DND-41 (cell line): ENCODE data around the gene LTBP1.

Experiments
- EZH2 ChIP-seq: IDR thresholded peaks from 3 replicates; pipeline ENCODE4 v1.6.1; 2012; ENCODE audit warnings: borderline replicate concordance, low read depth, mild to moderate bottlenecking, moderate library complexity, low read length, inconsistent platforms; ENCODE audit not compliant: severe bottlenecking
- TF ChIP-seq, protein P1 (sequence below): IDR thresholded peaks from 2 replicates; pipeline ENCODE4 v1.5.1; 2012; ENCODE audit warnings: borderline replicate concordance, low read length, moderate library complexity, mild to moderate bottlenecking; ENCODE audit not compliant: poor library complexity, severe bottlenecking; ENCODE audit errors: extremely low read depth

DNA sequence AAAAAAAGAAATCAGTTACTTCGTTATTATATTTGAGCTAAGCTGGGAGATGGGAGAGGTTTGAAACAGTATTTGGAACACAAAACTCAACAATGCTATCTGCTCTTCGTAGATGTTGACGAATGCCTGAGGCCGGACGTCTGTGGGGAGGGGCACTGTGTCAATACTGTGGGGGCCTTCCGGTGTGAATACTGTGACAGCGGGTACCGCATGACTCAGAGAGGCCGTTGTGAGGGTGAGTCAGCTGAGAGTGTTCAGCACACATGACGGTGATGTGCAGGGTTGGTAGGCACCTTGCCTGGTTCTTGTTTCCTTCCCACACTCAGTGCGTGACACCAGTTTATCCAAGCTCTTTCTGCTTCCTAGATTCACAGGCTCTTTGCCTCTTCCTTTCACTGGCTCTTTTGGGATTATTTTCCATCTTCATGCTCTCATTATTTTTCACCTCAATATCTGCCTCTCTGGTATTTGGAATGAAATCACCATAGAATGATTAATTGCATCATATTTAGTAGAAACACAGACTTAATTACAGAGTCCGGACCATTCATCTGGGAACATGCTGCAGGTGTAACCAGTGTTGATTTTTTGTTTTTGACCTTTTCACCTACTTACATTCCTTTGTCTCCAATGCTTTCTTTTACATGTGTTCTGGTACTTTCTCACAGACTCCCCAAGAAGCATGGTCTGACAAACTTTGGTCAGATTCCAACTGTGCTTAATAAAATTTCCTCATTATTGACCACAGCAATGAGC lies 329.1 kb downstream of the LTBP1 start:
- TF ChIP-seq, protein P1, sequence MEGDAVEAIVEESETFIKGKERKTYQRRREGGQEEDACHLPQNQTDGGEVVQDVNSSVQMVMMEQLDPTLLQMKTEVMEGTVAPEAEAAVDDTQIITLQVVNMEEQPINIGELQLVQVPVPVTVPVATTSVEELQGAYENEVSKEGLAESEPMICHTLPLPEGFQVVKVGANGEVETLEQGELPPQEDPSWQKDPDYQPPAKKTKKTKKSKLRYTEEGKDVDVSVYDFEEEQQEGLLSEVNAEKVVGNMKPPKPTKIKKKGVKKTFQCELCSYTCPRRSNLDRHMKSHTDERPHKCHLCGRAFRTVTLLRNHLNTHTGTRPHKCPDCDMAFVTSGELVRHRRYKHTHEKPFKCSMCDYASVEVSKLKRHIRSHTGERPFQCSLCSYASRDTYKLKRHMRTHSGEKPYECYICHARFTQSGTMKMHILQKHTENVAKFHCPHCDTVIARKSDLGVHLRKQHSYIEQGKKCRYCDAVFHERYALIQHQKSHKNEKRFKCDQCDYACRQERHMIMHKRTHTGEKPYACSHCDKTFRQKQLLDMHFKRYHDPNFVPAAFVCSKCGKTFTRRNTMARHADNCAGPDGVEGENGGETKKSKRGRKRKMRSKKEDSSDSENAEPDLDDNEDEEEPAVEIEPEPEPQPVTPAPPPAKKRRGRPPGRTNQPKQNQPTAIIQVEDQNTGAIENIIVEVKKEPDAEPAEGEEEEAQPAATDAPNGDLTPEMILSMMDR: no peak
- TF ChIP-seq EZH2: no peak
